Suppressor macrophage treated with lipopolysaccharide for 4 hours (primary cell): ENCODE measurements around the gene PELI2.

Experiments used
- DNase-seq: peaks from one replicate; pipeline ENCODE4 v3.0.0-alpha.2; 2020

Gene PELI2

DNA sequence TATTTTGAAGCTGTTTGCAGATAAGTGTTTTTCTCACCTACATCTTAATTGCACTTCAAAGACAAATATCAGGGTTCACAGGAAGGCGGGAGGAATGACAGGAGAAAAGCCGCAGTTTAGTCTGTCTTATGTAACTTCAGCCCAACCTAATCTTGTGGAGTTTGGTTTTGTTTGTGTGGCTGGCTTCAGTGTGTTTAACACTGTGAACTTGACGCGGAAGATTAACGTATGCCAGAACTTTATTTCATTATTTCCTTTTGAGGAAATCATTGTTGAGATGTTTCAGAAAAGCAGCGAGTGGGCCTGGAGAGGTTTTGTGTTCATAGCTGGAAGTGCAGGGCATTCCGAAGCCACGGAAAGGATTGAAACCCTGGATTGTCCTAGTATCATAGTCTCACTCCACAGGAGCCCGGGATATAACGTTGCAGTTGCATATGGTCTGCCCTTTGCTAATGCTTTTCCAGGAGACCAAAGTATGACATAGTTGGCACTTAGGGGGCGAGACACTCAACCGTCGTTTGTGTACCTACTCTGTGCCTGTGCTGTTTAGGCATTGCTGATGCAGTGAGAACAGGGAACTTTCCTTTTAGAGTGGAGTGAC lies 2.0 kb downstream of the PELI2 start:
- DNase-seq: peak; percentile 12

DNA sequence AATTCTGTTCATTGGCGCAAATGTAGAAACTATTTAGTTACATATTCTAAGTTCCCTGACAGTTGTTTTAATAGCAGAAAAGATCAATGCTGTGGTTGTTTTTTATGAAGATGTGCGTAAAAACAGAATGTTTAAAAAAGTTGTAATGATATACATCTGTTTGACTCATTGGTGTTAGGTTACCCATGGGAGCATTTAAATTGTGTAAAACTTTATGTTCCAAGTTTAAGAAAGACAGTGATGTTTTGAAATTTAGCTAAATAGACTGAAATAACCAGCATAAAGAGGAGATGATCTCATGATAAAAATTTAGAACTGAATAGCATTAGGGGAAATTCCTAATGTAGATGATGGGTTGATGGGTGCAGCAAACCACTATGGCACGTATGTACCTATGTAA lies 3.6 kb downstream of the PELI2 start:
- no peak for DNase-seq

DNA sequence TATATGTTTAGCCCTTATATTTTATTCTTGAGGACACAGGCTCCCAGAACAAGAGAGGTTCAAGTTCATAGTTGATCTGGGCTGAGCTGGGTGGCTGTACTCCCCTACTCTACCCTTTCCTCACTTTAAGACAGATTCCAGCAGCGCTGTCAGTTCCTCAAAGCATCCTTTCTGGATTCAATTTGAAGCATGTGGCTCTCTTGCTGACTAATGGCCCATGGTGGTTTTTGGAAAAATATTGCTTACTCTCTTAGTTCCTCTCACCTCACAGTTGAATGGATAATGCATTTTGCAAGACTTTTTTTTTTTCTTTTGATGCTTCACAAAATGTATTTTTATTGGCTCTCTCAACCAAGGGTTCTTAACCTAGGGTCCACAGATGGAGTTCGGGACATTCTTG lies 4.1 kb downstream of the PELI2 start:
- DNase-seq: peak; percentile 51

GRCh38 chr14:56124327-56124726 lies 6.1 kb downstream of the PELI2 start:
- DNase-seq: no peak

- DNase-seq: no peak
These were observed 7.8 kb downstream of the PELI2 start for GRCh38 chr14:56125772-56126636.

- no peak for DNase-seq
These were observed 8.4 kb downstream of the PELI2 start for GRCh38 chr14:56126637-56126913.

DNA sequence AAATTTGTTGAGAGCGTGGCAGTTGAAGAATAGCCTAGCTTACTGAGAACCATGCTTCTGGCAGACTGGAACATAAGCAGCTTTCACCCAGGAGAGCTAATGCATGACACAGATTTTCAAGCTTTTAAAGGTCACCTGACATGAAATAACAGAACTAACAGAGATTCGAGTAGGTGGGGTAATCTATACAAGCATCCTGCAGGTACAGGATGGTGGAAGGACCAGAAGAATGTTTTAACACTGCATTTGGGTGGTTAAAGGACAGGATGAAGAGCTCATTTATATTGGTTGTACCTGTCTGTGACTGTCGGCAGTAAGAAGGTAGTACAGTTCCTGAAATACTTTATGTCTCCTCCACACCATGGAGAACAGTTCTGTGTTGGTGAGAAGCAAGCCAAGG lies 8.9 kb downstream of the PELI2 start:
- no peak for DNase-seq

- DNase-seq: no peak
These were observed 10.9 kb downstream of the PELI2 start for GRCh38 chr14:56129092-56129491.

DNA sequence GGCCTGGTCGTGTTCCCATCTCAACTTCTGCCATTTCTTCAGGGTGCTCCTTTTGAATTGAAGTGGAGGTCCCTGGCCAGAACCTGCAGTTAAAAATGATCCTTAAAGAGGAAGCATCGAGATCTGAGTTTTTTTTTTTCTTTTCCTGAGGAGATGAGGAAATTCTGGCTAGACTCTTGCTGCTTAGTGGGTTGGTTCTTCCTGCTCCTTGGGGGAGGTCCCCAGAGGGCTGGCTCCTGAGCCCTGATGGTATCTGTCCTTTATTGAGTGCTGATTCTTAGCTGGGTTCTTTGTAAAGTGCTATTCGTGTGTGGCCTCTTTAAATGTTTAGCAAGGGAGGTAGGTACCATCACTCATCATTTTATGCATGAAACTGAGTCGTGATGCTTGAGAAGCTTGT lies 11.7 kb downstream of the PELI2 start:
- DNase-seq: peak; percentile 53

DNA sequence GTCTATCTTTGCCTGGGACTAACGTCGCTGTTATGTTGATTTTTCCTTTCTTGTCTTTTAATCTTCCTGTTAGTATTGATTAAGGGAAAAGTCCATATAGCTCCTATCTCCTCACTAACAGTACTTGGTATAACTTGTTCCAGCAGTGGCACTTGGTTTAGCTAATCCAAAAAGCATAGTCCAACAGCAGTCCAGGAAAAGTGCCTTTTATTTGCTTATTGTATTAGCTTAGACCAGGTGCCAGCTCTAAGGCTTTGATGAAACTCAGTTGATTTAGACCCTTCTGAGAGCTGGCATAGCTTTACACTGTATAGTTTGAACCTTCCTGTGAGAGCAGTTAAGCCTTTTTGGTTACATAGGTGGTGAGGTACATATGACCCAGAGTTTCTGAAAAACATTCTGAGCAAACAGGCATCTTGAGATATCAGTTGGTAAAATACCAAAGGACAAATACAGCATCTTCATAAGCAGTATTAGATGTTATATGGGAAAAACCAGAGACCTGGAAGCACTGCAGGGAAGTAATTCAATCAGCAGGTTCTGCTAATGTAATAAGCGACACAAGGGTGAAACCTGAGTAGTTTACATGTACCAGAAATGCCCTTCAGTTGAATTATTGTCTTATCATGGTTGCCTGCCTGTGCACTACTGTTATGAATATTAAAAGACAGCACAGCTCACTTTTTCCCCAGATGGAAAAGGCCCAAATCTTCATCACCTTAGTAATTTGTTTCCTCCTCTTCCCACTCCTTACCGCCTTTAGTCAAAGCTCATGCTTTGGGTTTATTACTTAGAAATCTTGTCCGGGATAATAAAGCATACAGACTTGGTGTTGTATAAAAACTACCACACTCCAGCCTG lies 13.0 kb downstream of the PELI2 start:
- no peak for DNase-seq

GRCh38 chr14:56131865-56132833 lies 13.9 kb downstream of the PELI2 start:
- DNase-seq: no peak

- no peak for DNase-seq
These were observed 15.3 kb downstream of the PELI2 start for GRCh38 chr14:56133547-56133946.

DNA sequence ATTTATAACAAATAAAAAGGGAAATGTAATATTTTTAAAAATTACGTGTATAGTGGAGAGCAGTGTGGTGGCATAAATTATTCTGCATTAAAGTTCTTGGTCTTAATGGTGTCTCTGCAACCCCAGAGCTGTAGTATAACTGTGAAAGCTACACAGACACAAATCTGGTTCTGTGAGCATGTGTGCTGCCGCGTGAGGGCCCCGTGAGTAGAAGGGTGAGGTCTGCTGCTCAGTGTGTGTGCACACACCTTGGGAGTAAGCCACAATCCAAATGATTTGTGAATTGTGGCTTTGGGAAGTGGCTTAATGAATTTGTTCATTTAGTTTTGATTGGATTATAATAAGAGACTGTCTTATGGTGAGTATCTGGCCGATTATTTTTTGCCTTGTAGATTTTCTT lies 16.8 kb downstream of the PELI2 start:
- no peak for DNase-seq

DNA sequence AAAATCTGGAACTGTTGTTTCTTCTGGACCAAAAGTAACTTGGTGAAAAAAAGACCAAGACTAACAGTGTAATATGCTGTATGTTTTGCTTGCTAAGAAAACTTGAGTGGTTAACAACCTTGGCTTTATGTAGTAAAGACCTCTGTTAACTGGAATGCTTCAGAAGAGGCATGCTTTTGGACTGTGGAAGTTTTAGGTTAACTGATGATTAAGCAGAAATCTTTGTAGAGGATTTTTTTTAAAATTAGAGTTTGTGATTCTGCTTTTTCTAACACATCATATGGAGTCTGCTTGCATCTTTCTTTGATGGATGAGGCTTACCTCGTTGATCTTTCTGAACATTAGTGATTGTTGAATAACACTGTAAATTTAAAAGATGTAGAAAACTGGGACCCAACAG lies 17.5 kb downstream of the PELI2 start:
- no peak for DNase-seq

GRCh38 chr14:56136571-56137452 lies 18.6 kb downstream of the PELI2 start:
- no peak for DNase-seq

GRCh38 chr14:56137453-56137807 lies 19.2 kb downstream of the PELI2 start:
- peak; percentile 40 for DNase-seq

GRCh38 chr14:56137849-56138248 lies 19.6 kb downstream of the PELI2 start:
- DNase-seq: no peak

GRCh38 chr14:56138928-56139327 lies 20.7 kb downstream of the PELI2 start:
- DNase-seq: no peak

DNA sequence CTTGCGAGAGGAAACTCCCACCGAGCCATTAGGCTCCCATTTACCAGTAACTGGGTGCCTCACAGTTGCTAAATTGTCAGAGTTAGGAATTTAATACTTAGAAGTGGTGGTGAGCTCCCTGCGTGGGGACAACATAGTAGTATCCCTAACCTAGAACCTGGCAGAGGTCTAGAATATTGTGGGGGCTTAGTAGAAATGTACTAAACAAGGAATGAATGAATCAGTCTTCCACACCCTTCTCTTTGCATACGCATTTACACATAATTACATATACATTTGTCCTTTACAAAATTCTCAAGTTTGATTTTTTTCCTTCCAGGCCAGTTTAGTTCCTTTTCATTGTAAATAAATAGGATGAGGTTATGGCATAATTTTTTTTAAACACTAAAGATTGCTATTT lies 24.1 kb downstream of the PELI2 start:
- DNase-seq: no peak

DNA sequence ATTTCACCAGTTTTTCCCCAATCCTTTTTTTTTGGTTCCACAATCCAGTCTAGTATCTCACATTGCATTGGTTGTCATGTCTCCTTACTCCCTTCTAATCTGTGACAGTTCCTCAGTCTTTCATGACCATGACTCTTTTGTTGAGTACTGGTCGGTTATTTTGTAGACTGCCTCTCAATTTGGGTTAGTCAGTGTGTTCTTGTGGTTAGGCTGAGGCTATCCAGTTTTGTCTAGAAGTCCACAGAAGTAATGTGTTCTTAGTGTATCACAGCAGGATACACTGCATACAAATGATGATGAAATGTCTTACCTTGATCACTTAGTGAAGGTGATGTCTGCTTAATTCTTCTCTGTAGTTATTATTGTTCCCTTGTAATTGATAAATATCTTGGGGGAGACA lies 24.8 kb downstream of the PELI2 start:
- no peak for DNase-seq

DNA sequence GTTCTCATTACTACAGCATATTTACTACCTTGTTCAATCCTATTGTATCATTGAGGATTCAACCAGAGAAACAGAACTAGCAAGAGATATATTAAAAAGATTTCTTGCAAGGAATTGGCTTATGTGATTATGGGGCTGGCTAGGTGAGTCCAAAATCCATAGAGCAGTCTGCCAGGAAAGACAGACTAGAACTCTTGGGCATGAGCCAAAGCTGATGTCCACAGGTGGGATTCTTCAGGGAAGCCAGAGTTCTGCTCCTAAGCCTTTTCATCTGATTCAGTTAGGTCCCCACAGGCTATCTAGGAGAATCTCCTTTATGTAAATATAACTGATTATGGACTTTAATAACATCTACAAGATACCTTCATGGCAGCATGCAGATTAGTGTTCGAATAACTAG lies 26.0 kb downstream of the PELI2 start:
- no peak for DNase-seq
